ENCODE results near the gene RAB31. TPM values are rescaled to one million over a fixed set of nuclear protein-coding genes. Genes with fewer than 3 reads are reported as not detected.

RAB31 gene
- total RNA-seq, 4 donors from 2014 or later: 12.2 to 22.0 (median 15.6) TPM

- TF ChIP-seq CTCF (IDR thresholded peaks at IDR 0.05) (no peak), POLR2A (IDR thresholded peaks at IDR 0.05) (no peak)
- intact Hi-C loops (cut with DNase I; ENCODE audit: low total_unique reads): no loop called here
- 3% methylated on average over 55 to 58 of the region's 84 CpGs for WGBS, 2 donors
- H3K4me3 ChIP-seq (ENCODE audit: low read depth, poor library complexity, severe bottlenecking): peak overlapping the region; percentile 68
- DNase-seq (ENCODE audit: low spot score in 2 of 2): peak in 1 of 2 donors; percentile 86
These were observed 568 bp downstream of the RAB31 start for GRCh38 chr18:9708434-9709303.

GRCh38 chr18:9709304-9709877 is 1.3 kb downstream of the RAB31 start:
- intact Hi-C loops (cut with DNase I; ENCODE audit: low total_unique reads): no loop called here
- peak in 1 of 2 donors; percentile 81 for DNase-seq (ENCODE audit: low spot score in 2 of 2)
- TF ChIP-seq POLR2A (IDR thresholded peaks at IDR 0.05) (no peak), CTCF (IDR thresholded peaks at IDR 0.05) (no peak)
- H3K4me3 ChIP-seq (ENCODE audit: low read depth, poor library complexity, severe bottlenecking): peak overlapping the region; percentile 68
- WGBS, 2 donors: 34 to 46% methylated on average over 18 of the region's 18 CpGs

- intact Hi-C loops (cut with DNase I; ENCODE audit: low total_unique reads): no loop called here
- 90 to 95% methylated on average over 4 of the region's 4 CpGs for WGBS, 2 donors
- no peak for TF ChIP-seq POLR2A (IDR thresholded peaks at IDR 0.05)
- no peak for TF ChIP-seq CTCF (IDR thresholded peaks at IDR 0.05)
- no peak overlapping the region for H3K4me3 ChIP-seq (ENCODE audit: low read depth, poor library complexity, severe bottlenecking)
- peak in 1 of 2 donors; percentile 3 for DNase-seq (ENCODE audit: low spot score in 2 of 2)
These were observed 1.9 kb downstream of the RAB31 start for GRCh38 chr18:9710037-9710436.

GRCh38 chr18:9711361-9712129 is 3.4 kb downstream of the RAB31 start:
- DNase-seq (ENCODE audit: low spot score in 2 of 2): peak in 1 of 2 donors; percentile 84
- 74 to 75% methylated on average over 7 of the region's 7 CpGs for WGBS, 2 donors
- TF ChIP-seq POLR2A (IDR thresholded peaks at IDR 0.05) (no peak), CTCF (IDR thresholded peaks at IDR 0.05) (no peak)
- H3K4me3 ChIP-seq (ENCODE audit: low read depth, poor library complexity, severe bottlenecking): no peak overlapping the region
- intact Hi-C loops (cut with DNase I; ENCODE audit: low total_unique reads): no loop called here

GRCh38 chr18:9712130-9712577 is 4.1 kb downstream of the RAB31 start:
- peak in 1 of 2 donors; percentile 66 for DNase-seq (ENCODE audit: low spot score in 2 of 2)

More at GRCh38 chr18:9712130-9712577, 4.1 kb downstream of the RAB31 start:
- 76 to 80% methylated on average over 5 of the region's 5 CpGs for WGBS, 2 donors
- intact Hi-C loops (cut with DNase I; ENCODE audit: low total_unique reads): no loop called here
- H3K4me3 ChIP-seq (ENCODE audit: low read depth, poor library complexity, severe bottlenecking): no peak overlapping the region
- TF ChIP-seq CTCF (IDR thresholded peaks at IDR 0.05) (no peak), POLR2A (IDR thresholded peaks at IDR 0.05) (no peak)

Measured in lower leg skin (tissue), 4 donors.